Esophagus squamous epithelium (tissue), 5 donors: Measurements from ENCODE around the gene NVL. TPM values are rescaled to one million over a fixed set of nuclear protein-coding genes. Genes with fewer than 3 reads are reported as not detected.
A peak's percentile ranks its signal among the peaks of the same experiment; 100 is the strongest.

Experiments
- DNase-seq: peaks from one replicate; lab custom pipeline; 2025; lab: John Stamatoyannopoulos, UW
- H3K27ac ChIP-seq, 4 donors: fragments of 200-600 bp; sonication (generic); one replicate each; pipeline ENCODE4 v1.5.1; 2016 to 2019; ENCODE audit warnings: mild to moderate bottlenecking in 1 of 4
- H3K27me3 ChIP-seq, 4 donors: fragments of 200-600 bp; sonication (generic); 1 replicate in 3 of 4; 2 replicates in 1 of 4; pipeline versions ENCODE4 v1.5.1 to v1.6.0; 2017 to 2021; ENCODE audit warnings: antibody characterized with exemption in 1 of 4
- H3K36me3 ChIP-seq, 3 donors: fragments of 200-600 bp; sonication (generic); one replicate each; pipeline ENCODE4 v1.5.1; 2016 to 2019
- H3K4me1 ChIP-seq, 3 donors: fragments of 200-600 bp; sonication (generic); one replicate each; pipeline ENCODE4 v1.5.1; 2017 to 2019
- H3K4me3 ChIP-seq, 4 donors: fragments of 200-600 bp; sonication (generic); 1 replicate in 3 of 4; 2 replicates in 1 of 4; pipeline ENCODE4 v1.5.1; 2016 to 2019; ENCODE audit warnings: mild to moderate bottlenecking in 2 of 4, moderate library complexity in 1 of 4
- H3K9me3 ChIP-seq, 3 donors: fragments of 200-600 bp; sonication (generic); one replicate each; pipeline ENCODE4 v1.5.1; 2016 to 2019
- POLR2A ChIP-seq, 4 donors: fragments of 450-650 bp; IDR thresholded peaks; one replicate each; pipeline ENCODE4 v1.6.1; 2017; ENCODE audit warnings: antibody characterized with exemption in 4 of 4, mild to moderate bottlenecking in 4 of 4, moderate library complexity in 3 of 4
- WGBS, 2 donors: methylation state at CpG; one replicate each; pipeline ENCODE4 v1.1.5; 2018; 5-methylcytosine and 5-hydroxymethylcytosine counted together
- intact Hi-C: fragments of 100-400 bp; cut with DNase I; formaldehyde crosslinking; loops from one replicate; pipeline ENCODE4 v1.15.0; 2022
- total RNA-seq, 4 donors: library from RNA; depleted of rRNA; stranded (reverse); fragments of >200 nt; gene quantifications; one replicate each; pipeline ENCODE4 v1.1.0, GENCODE V29; 2016
- TF ChIP-seq, protein P1 (sequence below), 6 experiments: fragments of 450-650 bp in 4 of 6; fragments of 200-600 bp in 2 of 6; sonication (generic) in 2 of 6; IDR thresholded peaks; one replicate each; pipeline ENCODE4 v1.5.1; 2016 to 2019; ENCODE audit warnings: antibody characterized with exemption in 6 of 6, mild to moderate bottlenecking in 4 of 6, moderate library complexity in 4 of 6
- donor health status: DM: yes; HTN: yes; CAD: no.

NVL gene
- total RNA-seq, 4 donors from 2014 or later: 10.5 to 27.7 (median 22.0) TPM

DNA sequence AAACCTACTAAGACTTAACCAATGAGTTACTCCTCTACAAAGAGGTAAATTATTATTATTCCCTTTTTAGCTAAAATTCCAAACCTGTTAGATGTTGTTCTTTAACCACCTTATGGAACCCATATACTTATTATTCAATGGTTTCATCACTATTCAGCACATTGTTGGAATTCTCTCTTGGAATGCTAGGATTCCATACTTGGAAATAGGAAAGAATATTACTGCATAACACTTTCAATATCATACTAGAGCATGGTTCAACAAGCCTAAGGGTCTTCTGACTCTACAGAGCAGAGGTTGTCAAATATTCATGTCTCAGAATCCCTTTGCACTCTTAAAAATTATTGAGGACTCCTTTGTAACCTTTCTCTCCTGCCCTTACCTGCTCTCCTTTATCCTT is 77.5 kb downstream of the NVL start:
- H3K27ac ChIP-seq: no peak overlapping the region
- no peak for TF ChIP-seq POLR2A (IDR thresholded peaks at IDR 0.05)
- TF ChIP-seq, protein P1, sequence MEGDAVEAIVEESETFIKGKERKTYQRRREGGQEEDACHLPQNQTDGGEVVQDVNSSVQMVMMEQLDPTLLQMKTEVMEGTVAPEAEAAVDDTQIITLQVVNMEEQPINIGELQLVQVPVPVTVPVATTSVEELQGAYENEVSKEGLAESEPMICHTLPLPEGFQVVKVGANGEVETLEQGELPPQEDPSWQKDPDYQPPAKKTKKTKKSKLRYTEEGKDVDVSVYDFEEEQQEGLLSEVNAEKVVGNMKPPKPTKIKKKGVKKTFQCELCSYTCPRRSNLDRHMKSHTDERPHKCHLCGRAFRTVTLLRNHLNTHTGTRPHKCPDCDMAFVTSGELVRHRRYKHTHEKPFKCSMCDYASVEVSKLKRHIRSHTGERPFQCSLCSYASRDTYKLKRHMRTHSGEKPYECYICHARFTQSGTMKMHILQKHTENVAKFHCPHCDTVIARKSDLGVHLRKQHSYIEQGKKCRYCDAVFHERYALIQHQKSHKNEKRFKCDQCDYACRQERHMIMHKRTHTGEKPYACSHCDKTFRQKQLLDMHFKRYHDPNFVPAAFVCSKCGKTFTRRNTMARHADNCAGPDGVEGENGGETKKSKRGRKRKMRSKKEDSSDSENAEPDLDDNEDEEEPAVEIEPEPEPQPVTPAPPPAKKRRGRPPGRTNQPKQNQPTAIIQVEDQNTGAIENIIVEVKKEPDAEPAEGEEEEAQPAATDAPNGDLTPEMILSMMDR (IDR thresholded peaks at IDR 0.05): no peak
- no peak overlapping the region for H3K4me3 ChIP-seq
- intact Hi-C loops: no loop called here
- no peaks in the 10 kb centered on the region for H3K9me3 ChIP-seq
- no peak for DNase-seq
- H3K4me1 ChIP-seq: no peaks in the 10 kb centered on the region
- H3K36me3 ChIP-seq: peaks cover 0 to 34% (median 0%) of the 10 kb centered on the region in 3 donors
- no peaks in the 10 kb centered on the region for H3K27me3 ChIP-seq

DNA sequence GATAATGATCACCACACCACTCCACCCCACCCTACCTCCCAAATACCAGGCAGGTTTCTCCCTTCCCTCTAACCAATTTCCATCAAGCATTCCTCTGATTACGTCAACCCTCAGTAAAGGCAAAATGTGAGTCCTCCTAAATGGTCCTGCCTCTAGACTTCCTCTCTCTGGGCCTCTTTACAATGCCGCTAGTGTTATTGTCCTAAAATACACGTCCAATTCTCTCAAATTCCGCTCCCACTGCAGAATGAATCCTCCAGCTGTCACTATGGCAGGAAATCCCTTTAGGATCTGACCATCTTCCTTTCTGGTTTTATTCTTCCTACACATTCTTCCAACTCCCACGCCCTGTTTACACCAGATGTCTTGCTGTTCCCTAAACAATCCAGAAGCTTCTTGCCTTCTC is 78.2 kb downstream of the NVL start:
- intact Hi-C loops: no loop called here
- DNase-seq: no peak

GRCh38 chr1:224245188-224245587 is 84.8 kb downstream of the NVL start:
- no peaks in the 10 kb centered on the region for H3K27me3 ChIP-seq
- intact Hi-C loops: no loop called here
- H3K4me1 ChIP-seq: peaks cover 0 to 11% (median 5%) of the 10 kb centered on the region in 3 donors
- TF ChIP-seq, protein P1 (IDR thresholded peaks at IDR 0.05): no peak
- TF ChIP-seq POLR2A (IDR thresholded peaks at IDR 0.05): no peak
- H3K9me3 ChIP-seq: no peaks in the 10 kb centered on the region
- H3K4me3 ChIP-seq: no peak overlapping the region
- peaks cover 0 to 84% (median 0%) of the 10 kb centered on the region in 3 donors for H3K36me3 ChIP-seq
- 40% methylated on average over 1 of the region's 1 CpG; no CpG with 5 or more reads in 1 of the 2 donors for WGBS, 2 donors
- DNase-seq: no peak
- H3K27ac ChIP-seq: peak overlapping the region in 3 of 4 donors; percentile 6 to 58 (median 49)

More for the DNA sequence above, 78.2 kb downstream of the NVL start:
- 61 to 82% methylated on average over 5 of the region's 5 CpGs for WGBS, 2 donors
- H3K4me1 ChIP-seq: no peaks in the 10 kb centered on the region
- H3K9me3 ChIP-seq: no peaks in the 10 kb centered on the region
- H3K27ac ChIP-seq: no peak overlapping the region
- TF ChIP-seq POLR2A (IDR thresholded peaks at IDR 0.05): no peak
- TF ChIP-seq, protein P1 (IDR thresholded peaks at IDR 0.05): no peak
- no peaks in the 10 kb centered on the region for H3K27me3 ChIP-seq
- H3K36me3 ChIP-seq: peaks cover 0 to 41% (median 0%) of the 10 kb centered on the region in 3 donors
- no peak overlapping the region for H3K4me3 ChIP-seq

DNA sequence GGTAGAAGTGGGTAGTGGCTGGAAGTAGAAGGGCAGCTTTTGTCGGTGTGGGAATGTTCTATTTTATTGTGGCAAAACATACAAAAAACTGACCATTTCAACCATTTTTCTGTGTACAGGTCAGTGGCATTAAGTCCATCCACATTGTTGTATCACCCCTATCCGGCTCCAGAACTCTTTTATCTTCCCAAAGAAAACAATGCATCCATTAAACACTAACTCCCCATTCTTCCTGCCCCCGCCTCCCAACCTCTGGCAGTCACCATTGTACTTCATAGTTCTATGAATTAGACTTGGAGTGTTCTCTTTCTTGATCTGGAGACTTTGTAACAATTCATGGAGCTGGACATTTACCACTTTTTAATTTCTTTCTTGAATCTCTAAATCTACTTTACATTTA is 91.2 kb downstream of the NVL start:
- H3K27ac ChIP-seq: no peak overlapping the region
- no peaks in the 10 kb centered on the region for H3K4me1 ChIP-seq
- intact Hi-C loops: no loop called here
- no peaks in the 10 kb centered on the region for H3K27me3 ChIP-seq
- no peak for TF ChIP-seq POLR2A (IDR thresholded peaks at IDR 0.05)
- TF ChIP-seq, protein P1 (IDR thresholded peaks at IDR 0.05): no peak
- no peaks in the 10 kb centered on the region for H3K9me3 ChIP-seq
- H3K4me3 ChIP-seq: no peak overlapping the region
- DNase-seq: no peak
- WGBS, 2 donors: 85 to 88% methylated on average over 3 of the region's 3 CpGs
- H3K36me3 ChIP-seq: peaks cover 0 to 77% (median 0%) of the 10 kb centered on the region in 3 donors

GRCh38 chr1:224238212-224238611 is 91.8 kb downstream of the NVL start:
- Histone ChIP-seq H3K4me1 (no peaks in the 10 kb centered on the region), H3K27ac (no peak overlapping the region), H3K36me3 (peaks cover 0 to 74% (median 0%) of the 10 kb centered on the region in 3 donors), H3K9me3 (no peaks in the 10 kb centered on the region), H3K4me3 (no peak overlapping the region), H3K27me3 (no peaks in the 10 kb centered on the region)
- WGBS, 2 donors: 93% methylated on average over 5 to 8 of the region's 9 CpGs
- no peak for DNase-seq
- no peak for TF ChIP-seq POLR2A (IDR thresholded peaks at IDR 0.05)
- TF ChIP-seq, protein P1 (IDR thresholded peaks at IDR 0.05): no peak
- intact Hi-C loops: no loop called here
